ENCODE measurements around the gene ESRRA. TPM values are rescaled to one million over a fixed set of nuclear protein-coding genes. Genes with fewer than 3 reads are reported as not detected.

ESRRA gene
- total and polyA plus RNA-seq, 2 donors: 13.3 to 53.2 TPM

DNA sequence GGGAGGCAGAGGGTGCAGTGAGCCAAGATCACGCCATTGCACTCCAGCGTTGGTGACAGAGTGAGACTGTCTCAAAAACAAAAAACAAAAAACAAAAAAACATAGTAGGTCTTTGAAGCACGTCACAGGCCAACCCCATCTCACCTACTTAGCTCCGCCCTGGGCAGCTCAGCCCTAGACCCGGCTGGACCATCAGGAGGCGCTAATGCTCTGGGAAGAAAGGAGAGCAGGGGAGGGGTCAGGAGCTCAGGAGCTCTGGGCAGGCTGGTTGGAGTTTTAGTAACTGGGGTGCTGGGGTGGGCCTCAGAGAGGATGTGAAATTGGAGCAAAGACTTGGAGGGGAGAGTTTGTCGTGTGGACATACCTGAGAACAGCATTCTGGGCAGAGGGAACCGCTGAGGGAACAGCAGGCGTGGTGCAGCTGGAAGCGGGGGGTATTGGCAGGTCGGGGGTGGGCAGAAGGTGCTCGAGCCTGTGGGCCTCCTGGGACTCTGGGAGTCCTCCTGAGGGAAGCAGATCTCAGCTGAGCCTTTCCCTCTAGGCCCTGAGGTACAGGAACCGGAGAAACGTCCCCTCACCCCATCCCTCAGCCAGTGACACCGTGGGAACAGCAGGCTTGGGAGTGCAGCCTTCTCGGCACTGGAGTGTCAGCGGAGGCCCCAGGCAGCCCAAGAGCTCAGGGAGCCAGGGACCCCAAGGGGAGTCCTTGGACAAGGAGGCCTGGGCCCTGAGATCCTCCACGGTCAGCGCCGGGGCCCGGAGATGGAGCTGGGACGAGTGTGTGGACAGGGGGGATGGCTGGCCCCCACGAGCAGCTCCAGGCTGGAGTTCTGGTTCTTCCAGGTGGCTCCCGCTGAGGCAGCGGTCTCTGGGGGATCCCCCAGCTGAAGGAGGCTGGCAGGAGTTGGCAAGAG is 51.4 kb downstream of the ESRRA start:
- no peak overlapping the region for H3K4me3 ChIP-seq (ENCODE audit: low read depth, low read length)
- no peak overlapping the region for H3K27ac ChIP-seq (ENCODE audit: low read depth)
- peaks cover 2% of the 10 kb centered on the region for H3K36me3 ChIP-seq (ENCODE audit: insufficient read depth)
- peaks cover 5% of the 10 kb centered on the region for H3K4me1 ChIP-seq (ENCODE audit: insufficient read depth)
- no peak for DNase-seq (ENCODE audit: extremely low spot score)
- WGBS: 85% methylated on average over 25 of the region's 25 CpGs

GRCh38 chr11:64357446-64357845 is 52.1 kb downstream of the ESRRA start:
- no peak overlapping the region for H3K4me3 ChIP-seq (ENCODE audit: low read depth, low read length)
- H3K36me3 ChIP-seq (ENCODE audit: insufficient read depth): peaks cover 6% of the 10 kb centered on the region
- peaks cover 5% of the 10 kb centered on the region for H3K4me1 ChIP-seq (ENCODE audit: insufficient read depth)
- 94% methylated on average over 6 of the region's 6 CpGs for WGBS
- H3K27ac ChIP-seq (ENCODE audit: low read depth): no peak overlapping the region
- DNase-seq (ENCODE audit: extremely low spot score): no peak

DNA sequence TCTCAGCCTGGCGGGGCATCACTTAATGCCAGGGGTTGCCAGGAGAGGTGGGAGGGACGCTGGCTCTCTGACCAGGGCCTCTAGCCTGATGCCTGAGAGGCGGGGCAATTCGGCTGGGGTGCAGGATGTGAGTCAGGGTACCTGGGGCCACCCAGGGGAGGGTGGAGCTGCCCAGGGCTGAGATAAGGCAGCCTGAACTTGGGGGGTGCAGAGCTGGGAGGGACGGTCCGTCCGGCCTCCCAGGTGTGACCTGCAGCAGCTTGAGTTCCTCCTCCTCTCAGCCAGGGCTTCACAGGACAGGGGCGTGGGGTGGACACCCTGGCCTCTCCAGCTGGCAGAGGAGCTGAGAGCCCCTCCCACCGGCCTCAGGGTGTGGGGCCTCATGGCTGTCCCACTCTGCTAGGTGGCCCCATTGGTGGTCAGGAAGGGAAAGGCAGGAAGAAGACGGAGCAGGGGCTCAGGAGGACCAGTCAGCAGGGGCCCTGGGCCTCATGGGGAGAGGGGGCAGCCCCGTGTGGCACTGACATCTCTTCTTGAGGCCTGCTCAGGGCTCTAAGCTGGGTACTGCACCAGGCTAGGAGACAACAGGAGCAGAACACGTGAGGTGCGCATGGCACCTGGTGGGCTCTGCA is 52.7 kb downstream of the ESRRA start:
- Histone ChIP-seq H3K27ac (ENCODE audit: low read depth) (no peak overlapping the region), H3K36me3 (ENCODE audit: insufficient read depth) (peaks cover 7% of the 10 kb centered on the region), H3K4me1 (ENCODE audit: insufficient read depth) (peaks cover 5% of the 10 kb centered on the region), H3K4me3 (ENCODE audit: low read depth, low read length) (no peak overlapping the region)
- WGBS: 63% methylated on average over 13 of the region's 13 CpGs
- DNase-seq (ENCODE audit: extremely low spot score): no peak

DNA sequence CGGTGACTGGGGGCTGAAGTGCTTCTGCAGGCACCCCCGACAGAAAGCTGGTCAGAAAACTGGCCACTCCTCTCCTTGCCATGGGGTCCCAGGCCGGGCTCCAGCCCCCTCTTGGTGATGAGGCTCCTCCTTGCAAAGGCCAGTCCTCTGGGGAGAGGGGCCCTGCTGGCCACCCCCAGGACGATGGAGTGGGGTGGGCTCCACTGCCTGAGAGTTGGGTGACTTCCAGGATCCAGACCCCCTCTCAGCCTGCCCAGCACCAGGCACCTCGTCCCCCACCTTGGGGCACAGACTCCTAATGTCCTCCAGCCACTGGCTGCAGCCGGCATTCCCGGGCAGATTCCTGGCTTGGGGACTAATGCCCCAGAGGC is 53.2 kb downstream of the ESRRA start:
- H3K4me1 ChIP-seq (ENCODE audit: insufficient read depth): peaks cover 5% of the 10 kb centered on the region
- 15% methylated on average over 7 of the region's 7 CpGs for WGBS
- DNase-seq (ENCODE audit: extremely low spot score): no peak
- H3K27ac ChIP-seq (ENCODE audit: low read depth): no peak overlapping the region
- peaks cover 7% of the 10 kb centered on the region for H3K36me3 ChIP-seq (ENCODE audit: insufficient read depth)
- peak overlapping the region; percentile 83 for H3K4me3 ChIP-seq (ENCODE audit: low read depth, low read length)

- under 1% methylated on average over 70 of the region's 70 CpGs for WGBS
- peak within 1 kb of the TSS; percentile 83 for H3K4me3 ChIP-seq (ENCODE audit: low read depth, low read length)
- H3K27ac ChIP-seq (ENCODE audit: low read depth): no peak within 1 kb of the TSS
- peaks cover 7% of the 10 kb centered on the region for H3K36me3 ChIP-seq (ENCODE audit: insufficient read depth)
- DNase-seq (ENCODE audit: extremely low spot score): no peak
- peaks cover 5% of the 10 kb centered on the region for H3K4me1 ChIP-seq (ENCODE audit: insufficient read depth)
Observed at GRCh38 chr11:64358907-64359711, 53.8 kb downstream of the ESRRA start, which contains the start of gene RPS6KA4. TSS of gene RPS6KA4 (plus strand) at chr11:64359162. CDS start at chr11:64359236, 74 bp downstream.

DNA sequence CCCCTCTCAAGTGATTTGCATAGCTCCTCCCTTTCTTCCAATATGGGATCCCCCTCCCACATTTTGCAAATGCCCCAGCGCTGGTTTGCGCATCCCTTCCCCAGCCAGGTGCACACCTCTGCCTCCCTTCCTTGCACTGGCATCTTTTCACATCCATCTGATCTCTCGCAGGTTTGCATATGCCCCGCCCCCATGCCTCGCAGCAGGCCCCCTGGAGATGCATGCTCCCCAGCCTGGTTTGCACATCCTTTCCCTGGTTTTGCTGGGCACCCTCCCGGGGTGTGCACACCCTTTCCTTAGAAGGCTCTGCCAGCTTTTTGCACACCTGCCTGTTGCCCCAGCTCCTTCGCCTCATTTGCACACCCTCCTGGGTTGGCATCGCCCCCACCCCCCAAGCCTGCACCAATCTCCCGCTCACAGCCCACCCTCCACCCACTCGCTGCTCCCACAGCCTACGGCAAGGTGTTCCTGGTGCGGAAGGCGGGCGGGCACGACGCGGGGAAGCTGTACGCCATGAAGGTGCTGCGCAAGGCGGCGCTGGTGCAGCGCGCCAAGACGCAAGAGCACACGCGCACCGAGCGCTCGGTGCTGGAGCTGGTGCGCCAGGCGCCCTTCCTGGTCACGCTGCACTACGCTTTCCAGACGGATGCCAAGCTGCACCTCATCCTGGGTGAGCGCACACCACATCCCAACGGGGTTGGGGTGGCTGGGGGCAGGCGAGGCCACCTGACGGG is 54.6 kb downstream of the ESRRA start:
- DNase-seq (ENCODE audit: extremely low spot score): no peak
- peaks cover 5% of the 10 kb centered on the region for H3K4me1 ChIP-seq (ENCODE audit: insufficient read depth)
- no peak overlapping the region for H3K27ac ChIP-seq (ENCODE audit: low read depth)
- WGBS: 45% methylated on average over 38 of the region's 38 CpGs
- H3K36me3 ChIP-seq (ENCODE audit: insufficient read depth): peaks cover 7% of the 10 kb centered on the region
- H3K4me3 ChIP-seq (ENCODE audit: low read depth, low read length): peak overlapping the region; percentile 83

DNA sequence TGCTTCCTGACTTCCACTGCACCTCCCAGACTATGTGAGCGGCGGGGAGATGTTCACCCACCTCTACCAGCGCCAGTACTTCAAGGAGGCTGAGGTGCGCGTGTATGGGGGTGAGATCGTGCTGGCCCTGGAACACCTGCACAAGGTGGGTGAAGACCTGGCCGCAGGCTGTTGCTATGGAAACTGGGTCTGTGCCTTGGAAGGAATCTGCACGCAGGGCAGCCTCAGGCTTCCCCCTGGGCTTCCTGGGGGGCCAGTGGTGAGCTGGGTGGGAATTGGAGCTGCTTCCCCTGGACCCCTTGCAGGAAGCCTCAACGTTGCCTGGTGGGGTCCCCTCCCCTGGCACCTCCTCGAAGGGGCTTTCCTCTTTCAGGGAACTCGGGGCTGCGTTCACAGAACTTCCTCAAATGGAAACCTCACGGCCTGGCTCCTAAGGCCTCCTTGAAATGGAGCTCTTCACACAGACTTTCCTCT is 55.2 kb downstream of the ESRRA start:
- H3K36me3 ChIP-seq (ENCODE audit: insufficient read depth): peaks cover 7% of the 10 kb centered on the region
- no peak overlapping the region for H3K4me3 ChIP-seq (ENCODE audit: low read depth, low read length)

GRCh38 chr11:64361659-64362058 is 56.3 kb downstream of the ESRRA start:
- Histone ChIP-seq H3K4me3 (ENCODE audit: low read depth, low read length) (no peak overlapping the region), H3K36me3 (ENCODE audit: insufficient read depth) (peaks cover 7% of the 10 kb centered on the region), H3K4me1 (ENCODE audit: insufficient read depth) (peaks cover 5% of the 10 kb centered on the region), H3K27ac (ENCODE audit: low read depth) (no peak overlapping the region)
- WGBS: 93% methylated on average over 18 of the region's 18 CpGs
- no peak for DNase-seq (ENCODE audit: extremely low spot score)

More for the DNA sequence above, 55.2 kb downstream of the ESRRA start:
- WGBS: 81% methylated on average over 13 of the region's 13 CpGs
- Histone ChIP-seq H3K4me1 (ENCODE audit: insufficient read depth) (peaks cover 5% of the 10 kb centered on the region), H3K27ac (ENCODE audit: low read depth) (no peak overlapping the region)
- DNase-seq (ENCODE audit: extremely low spot score): no peak

DNA sequence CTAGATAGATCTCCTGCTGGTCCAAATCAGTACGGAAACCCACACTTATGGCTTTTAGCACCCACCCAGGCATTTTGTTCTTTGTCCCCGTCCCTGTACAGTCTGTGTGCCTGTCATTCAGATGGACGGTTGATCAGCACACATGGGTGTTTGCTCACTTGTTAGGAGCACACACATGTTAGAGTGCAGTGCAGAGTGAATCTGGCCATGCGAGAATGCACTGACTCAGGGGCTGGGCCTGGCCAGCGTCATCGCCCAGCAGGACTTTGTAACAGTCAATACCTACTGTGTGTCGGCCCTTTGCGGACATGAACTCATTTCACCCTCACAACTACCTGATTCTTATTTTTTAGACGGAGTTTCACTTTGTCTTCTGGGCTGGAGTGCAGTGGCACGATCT is 57.0 kb downstream of the ESRRA start:
- no peak overlapping the region for H3K27ac ChIP-seq (ENCODE audit: low read depth)
- H3K4me1 ChIP-seq (ENCODE audit: insufficient read depth): peaks cover 5% of the 10 kb centered on the region
- peaks cover 7% of the 10 kb centered on the region for H3K36me3 ChIP-seq (ENCODE audit: insufficient read depth)

DNA sequence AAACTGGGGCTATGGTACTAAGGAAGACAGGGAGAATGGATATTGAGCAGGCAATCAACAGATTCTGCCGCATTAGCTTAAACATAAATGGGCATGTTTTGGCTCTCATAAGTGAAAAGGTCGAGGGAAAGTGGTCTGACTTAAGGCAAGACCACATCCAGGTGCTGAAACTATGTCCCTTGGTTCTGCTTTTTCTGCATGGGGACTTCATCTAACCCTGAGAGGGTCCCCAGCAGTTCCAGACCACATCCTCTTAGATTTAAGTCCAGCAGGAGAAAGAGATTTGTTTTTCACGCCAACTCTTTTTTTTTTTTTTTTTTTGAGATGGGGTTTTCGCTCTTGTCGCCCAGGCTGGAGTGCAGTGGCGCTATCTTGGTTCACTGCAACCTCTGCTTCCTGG is 59.1 kb downstream of the ESRRA start:
- Histone ChIP-seq H3K36me3 (ENCODE audit: insufficient read depth) (peaks cover 10% of the 10 kb centered on the region), H3K27ac (ENCODE audit: low read depth) (no peak overlapping the region), H3K4me1 (ENCODE audit: insufficient read depth) (no peaks in the 10 kb centered on the region), H3K4me3 (ENCODE audit: low read depth, low read length) (no peak overlapping the region)
- WGBS: 92% methylated on average over 6 of the region's 6 CpGs
- no peak for DNase-seq (ENCODE audit: extremely low spot score)

More for the DNA sequence above, 57.0 kb downstream of the ESRRA start:
- H3K4me3 ChIP-seq (ENCODE audit: low read depth, low read length): no peak overlapping the region
- DNase-seq (ENCODE audit: extremely low spot score): no peak
- 93% methylated on average over 10 of the region's 10 CpGs for WGBS

DNA sequence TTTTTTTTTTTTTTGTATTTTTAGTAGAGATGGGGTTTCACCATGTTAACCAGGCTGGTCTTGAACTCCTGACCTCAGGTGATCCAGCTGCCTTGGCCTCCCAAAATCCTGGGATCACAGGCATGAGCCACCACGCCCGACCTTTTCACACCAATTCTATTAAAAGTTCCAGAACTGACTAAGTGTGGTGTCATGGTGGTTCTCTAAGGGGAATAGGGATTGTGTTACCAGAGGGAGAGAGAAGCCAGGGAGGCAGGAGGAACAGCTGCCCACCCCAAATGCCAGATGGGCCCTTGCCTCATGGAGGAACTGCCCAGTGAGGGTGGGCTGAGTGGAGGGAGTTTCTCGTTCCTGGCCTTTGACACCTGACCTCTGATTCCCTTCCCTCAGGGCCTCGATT is 59.6 kb downstream of the ESRRA start:
- Histone ChIP-seq H3K4me1 (ENCODE audit: insufficient read depth) (no peaks in the 10 kb centered on the region), H3K27ac (ENCODE audit: low read depth) (no peak overlapping the region), H3K4me3 (ENCODE audit: low read depth, low read length) (no peak overlapping the region), H3K36me3 (ENCODE audit: insufficient read depth) (peaks cover 10% of the 10 kb centered on the region)
- 90% methylated on average over 4 of the region's 4 CpGs for WGBS
- DNase-seq (ENCODE audit: extremely low spot score): no peak
